K562 (cell line): ENCODE results near the gene DHX38. TPM values are rescaled to one million over a fixed set of nuclear protein-coding genes. Genes with fewer than 3 reads are reported as not detected.

Experiments used
- JUND ChIP-seq, 2 experiments: IDR thresholded peaks; 2 replicates in 1 of 2; 3 replicates in 1 of 2; pipeline ENCODE4 v1.6.1; 2011; ENCODE audit warnings: borderline replicate concordance in 2 of 2, low read depth in 2 of 2, low read length in 2 of 2, improper control_type of control experiment in 1 of 2, missing biosample characterization in 1 of 2, missing genetic modification characterization in 1 of 2, missing genetic modification reagents in 1 of 2
- polyA plus RNA-seq, 8 experiments: library from polyadenylated mRNA; depleted of rRNA in 4 of 8; stranded (reverse) in 5 of 8; unstranded in 3 of 8; fragments of >200 nt; fragmentation: Nextera tagmentation in 2 of 8; fragmentation: Illumina TruSeq in 1 of 8; extraction: Ambion mirVana in 2 of 8; extraction: Trizol in 1 of 8; gene quantifications; 2 replicates each; pipeline versions ENCODE4 v1.2.1 to v1.2.3, GENCODE V29; 2011 to 2014; ENCODE audit warnings: inconsistent platforms in 1 of 8, missing spikeins in 1 of 8
- total RNA-seq, 7 experiments: library from RNA; depleted of rRNA in 6 of 7; stranded (reverse); fragments of >200 nt in 6 of 7; fragmentation: Illumina TruSeq in 2 of 7; extraction: Trizol in 2 of 7; gene quantifications; 2 replicates each; pipeline versions ENCODE4 v1.2.1 to v1.2.3, GENCODE V29; 2011 to 2021; ENCODE audit warnings: low replicate concordance in 1 of 7
- TF ChIP-seq, protein P1 (sequence below): fragments of 450-650 bp; IDR thresholded peaks from 2 replicates; pipeline ENCODE4 v1.6.1; 2016; ENCODE audit warnings: mild to moderate bottlenecking, moderate library complexity

The DHX38 gene
- total and polyA plus RNA-seq, 9 of the 15 experiments (the other 6 are each of a cell fraction or from before 2014, with no cell fraction given), result 2.8 to 76.8 (median 40.8) TPM

DNA sequence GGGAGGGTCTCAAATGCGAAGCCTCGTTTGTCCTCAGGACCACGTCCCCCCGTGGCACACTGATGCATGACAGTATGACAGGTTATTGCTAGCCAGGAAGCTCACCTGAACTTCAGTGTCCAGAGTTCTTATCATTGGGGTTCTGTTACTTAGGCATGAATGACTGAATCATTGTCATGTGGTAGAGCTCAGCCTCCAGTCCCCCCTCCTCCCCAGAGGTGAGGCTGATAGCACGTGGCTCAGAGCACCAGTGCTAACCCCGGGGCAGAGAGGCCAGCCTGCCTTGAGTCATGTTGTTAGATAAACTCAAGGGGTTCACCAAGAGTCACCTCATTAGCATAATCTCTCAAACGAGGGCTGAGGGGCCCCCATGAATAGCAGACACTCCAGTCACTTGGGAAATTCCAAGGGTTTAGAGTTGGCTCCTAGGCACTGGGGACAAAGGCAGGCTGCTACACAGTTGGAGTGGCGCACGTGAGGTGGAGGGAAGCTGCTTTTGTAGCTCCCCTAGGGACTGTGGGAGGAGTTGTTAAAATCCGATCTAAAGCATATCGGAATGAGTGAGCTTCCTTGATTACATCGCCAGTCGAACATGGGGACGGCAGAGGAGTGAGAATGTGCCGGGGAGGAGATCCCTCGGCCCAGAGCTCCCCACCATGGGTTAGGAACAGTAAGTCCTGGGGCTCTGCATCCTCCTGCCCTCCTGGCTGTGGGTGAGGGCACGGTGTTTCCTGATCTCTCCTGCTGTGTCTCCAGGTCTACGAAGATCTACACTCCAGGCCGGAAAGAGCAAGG is 18.2 kb downstream of the DHX38 start (continued):
- TF ChIP-seq, protein P1, sequence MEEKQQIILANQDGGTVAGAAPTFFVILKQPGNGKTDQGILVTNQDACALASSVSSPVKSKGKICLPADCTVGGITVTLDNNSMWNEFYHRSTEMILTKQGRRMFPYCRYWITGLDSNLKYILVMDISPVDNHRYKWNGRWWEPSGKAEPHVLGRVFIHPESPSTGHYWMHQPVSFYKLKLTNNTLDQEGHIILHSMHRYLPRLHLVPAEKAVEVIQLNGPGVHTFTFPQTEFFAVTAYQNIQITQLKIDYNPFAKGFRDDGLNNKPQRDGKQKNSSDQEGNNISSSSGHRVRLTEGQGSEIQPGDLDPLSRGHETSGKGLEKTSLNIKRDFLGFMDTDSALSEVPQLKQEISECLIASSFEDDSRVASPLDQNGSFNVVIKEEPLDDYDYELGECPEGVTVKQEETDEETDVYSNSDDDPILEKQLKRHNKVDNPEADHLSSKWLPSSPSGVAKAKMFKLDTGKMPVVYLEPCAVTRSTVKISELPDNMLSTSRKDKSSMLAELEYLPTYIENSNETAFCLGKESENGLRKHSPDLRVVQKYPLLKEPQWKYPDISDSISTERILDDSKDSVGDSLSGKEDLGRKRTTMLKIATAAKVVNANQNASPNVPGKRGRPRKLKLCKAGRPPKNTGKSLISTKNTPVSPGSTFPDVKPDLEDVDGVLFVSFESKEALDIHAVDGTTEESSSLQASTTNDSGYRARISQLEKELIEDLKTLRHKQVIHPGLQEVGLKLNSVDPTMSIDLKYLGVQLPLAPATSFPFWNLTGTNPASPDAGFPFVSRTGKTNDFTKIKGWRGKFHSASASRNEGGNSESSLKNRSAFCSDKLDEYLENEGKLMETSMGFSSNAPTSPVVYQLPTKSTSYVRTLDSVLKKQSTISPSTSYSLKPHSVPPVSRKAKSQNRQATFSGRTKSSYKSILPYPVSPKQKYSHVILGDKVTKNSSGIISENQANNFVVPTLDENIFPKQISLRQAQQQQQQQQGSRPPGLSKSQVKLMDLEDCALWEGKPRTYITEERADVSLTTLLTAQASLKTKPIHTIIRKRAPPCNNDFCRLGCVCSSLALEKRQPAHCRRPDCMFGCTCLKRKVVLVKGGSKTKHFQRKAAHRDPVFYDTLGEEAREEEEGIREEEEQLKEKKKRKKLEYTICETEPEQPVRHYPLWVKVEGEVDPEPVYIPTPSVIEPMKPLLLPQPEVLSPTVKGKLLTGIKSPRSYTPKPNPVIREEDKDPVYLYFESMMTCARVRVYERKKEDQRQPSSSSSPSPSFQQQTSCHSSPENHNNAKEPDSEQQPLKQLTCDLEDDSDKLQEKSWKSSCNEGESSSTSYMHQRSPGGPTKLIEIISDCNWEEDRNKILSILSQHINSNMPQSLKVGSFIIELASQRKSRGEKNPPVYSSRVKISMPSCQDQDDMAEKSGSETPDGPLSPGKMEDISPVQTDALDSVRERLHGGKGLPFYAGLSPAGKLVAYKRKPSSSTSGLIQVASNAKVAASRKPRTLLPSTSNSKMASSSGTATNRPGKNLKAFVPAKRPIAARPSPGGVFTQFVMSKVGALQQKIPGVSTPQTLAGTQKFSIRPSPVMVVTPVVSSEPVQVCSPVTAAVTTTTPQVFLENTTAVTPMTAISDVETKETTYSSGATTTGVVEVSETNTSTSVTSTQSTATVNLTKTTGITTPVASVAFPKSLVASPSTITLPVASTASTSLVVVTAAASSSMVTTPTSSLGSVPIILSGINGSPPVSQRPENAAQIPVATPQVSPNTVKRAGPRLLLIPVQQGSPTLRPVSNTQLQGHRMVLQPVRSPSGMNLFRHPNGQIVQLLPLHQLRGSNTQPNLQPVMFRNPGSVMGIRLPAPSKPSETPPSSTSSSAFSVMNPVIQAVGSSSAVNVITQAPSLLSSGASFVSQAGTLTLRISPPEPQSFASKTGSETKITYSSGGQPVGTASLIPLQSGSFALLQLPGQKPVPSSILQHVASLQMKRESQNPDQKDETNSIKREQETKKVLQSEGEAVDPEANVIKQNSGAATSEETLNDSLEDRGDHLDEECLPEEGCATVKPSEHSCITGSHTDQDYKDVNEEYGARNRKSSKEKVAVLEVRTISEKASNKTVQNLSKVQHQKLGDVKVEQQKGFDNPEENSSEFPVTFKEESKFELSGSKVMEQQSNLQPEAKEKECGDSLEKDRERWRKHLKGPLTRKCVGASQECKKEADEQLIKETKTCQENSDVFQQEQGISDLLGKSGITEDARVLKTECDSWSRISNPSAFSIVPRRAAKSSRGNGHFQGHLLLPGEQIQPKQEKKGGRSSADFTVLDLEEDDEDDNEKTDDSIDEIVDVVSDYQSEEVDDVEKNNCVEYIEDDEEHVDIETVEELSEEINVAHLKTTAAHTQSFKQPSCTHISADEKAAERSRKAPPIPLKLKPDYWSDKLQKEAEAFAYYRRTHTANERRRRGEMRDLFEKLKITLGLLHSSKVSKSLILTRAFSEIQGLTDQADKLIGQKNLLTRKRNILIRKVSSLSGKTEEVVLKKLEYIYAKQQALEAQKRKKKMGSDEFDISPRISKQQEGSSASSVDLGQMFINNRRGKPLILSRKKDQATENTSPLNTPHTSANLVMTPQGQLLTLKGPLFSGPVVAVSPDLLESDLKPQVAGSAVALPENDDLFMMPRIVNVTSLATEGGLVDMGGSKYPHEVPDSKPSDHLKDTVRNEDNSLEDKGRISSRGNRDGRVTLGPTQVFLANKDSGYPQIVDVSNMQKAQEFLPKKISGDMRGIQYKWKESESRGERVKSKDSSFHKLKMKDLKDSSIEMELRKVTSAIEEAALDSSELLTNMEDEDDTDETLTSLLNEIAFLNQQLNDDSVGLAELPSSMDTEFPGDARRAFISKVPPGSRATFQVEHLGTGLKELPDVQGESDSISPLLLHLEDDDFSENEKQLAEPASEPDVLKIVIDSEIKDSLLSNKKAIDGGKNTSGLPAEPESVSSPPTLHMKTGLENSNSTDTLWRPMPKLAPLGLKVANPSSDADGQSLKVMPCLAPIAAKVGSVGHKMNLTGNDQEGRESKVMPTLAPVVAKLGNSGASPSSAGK, result 0 out of 2 replicates have a peak, but pooled peaks have one; percentile 35
- TF ChIP-seq JUND (IDR thresholded peaks at IDR 0.05; ENCODE audit: borderline replicate concordance, low read depth, low read length) (no peak), JUND (tag; IDR thresholded peaks at IDR 0.05; ENCODE audit: borderline replicate concordance, low read depth, low read length) (peak; percentile 42; the same call in 1 of the 3 replicates)
